GM13977 (cell line): ENCODE data around the gene ANKHD1.

Experiments
- DNase-seq: peaks from one replicate; pipeline ENCODE4 v3.0.0; 2012; ENCODE audit warnings: low spot score
- CTCF ChIP-seq: IDR thresholded peaks from 2 replicates; pipeline ENCODE4 v1.5.1; 2012; ENCODE audit warnings: mild to moderate bottlenecking, control low read depth; ENCODE audit not compliant: insufficient read depth; ENCODE audit errors: extremely low read depth, missing control alignments
- in situ Hi-C: fragments of 300-500 bp; cut with MboI; formaldehyde crosslinking; loops from one replicate; pipeline ENCODE4 v1.12.0; 2022; ENCODE audit warnings: low sequenced_read_pairs, low pct_unique_long_range_greater_than_20kb, mixed read lengths, inconsistent platforms; ENCODE audit not compliant: unreplicated experiment

ANKHD1 gene

DNA sequence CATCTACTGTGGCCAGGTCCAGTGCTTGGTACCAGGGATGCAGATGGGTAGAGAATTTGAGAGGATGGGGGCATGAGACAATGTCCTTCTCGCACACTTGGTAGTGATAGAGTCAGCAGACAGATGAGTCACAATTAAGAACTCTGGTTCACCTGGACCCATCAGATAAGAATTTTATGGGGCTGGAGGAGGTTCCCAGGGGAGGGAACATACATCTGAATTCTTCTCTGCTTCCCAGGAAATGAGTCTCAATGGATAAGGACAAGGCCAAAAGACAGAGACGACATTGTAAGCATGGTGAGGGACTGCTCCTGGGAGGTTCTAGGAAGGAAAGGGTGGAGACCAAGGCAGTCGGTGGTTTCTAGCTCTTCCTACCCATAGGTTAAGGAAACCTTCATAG, 36.4 kb upstream of the ANKHD1 start:
- TF ChIP-seq CTCF, result no peak
- in situ Hi-C loops, result loop anchor here (10.0 kb wide), 1 partner anchor 360 kb away; no protein-coding TSS in a partner anchor
- DNase-seq, result no peak

- in situ Hi-C loops, result loop anchor here (10.0 kb wide), 1 partner anchor 359 kb away; no protein-coding TSS in a partner anchor
- no peak for DNase-seq
- TF ChIP-seq CTCF, result no peak
Measured at GRCh38 chr5:140365941-140366340, 35.7 kb upstream of the ANKHD1 start.

DNA sequence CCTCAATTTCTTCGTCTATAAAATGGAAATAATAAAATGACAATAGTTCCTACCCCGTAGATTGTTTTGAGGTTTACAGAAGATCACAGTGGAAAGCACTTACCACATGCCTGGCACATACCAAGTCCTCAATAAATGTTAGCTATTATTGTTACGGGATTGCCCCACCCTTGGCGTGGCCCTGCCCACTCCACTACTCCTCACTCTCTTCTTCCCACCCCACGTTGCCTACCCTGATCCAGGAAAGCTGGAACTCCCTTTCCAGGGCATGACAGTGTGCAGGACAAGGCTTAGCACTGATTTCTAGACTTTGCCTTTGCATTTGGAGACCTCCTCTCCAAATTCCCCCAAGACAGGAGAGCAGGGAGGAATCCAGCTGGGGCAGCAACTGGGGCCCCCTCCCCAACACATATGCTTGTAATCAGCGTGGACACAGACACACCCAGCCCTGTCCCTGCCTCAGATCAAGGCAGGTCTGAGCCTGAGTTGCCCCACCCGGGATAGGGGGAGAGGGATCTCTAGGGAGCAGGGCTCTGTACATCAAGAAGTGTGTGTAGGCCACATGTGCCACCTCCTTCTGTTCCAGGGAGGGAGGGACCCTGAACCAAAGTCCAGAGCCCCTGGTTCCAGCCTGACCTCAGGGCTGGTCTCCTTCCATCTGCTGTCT, 34.9 kb upstream of the ANKHD1 start:
- no peak for DNase-seq
- no peak for TF ChIP-seq CTCF
- in situ Hi-C loops, result loop anchor here (10.0 kb wide), 1 partner anchor 358 kb away; no protein-coding TSS in a partner anchor

DNA sequence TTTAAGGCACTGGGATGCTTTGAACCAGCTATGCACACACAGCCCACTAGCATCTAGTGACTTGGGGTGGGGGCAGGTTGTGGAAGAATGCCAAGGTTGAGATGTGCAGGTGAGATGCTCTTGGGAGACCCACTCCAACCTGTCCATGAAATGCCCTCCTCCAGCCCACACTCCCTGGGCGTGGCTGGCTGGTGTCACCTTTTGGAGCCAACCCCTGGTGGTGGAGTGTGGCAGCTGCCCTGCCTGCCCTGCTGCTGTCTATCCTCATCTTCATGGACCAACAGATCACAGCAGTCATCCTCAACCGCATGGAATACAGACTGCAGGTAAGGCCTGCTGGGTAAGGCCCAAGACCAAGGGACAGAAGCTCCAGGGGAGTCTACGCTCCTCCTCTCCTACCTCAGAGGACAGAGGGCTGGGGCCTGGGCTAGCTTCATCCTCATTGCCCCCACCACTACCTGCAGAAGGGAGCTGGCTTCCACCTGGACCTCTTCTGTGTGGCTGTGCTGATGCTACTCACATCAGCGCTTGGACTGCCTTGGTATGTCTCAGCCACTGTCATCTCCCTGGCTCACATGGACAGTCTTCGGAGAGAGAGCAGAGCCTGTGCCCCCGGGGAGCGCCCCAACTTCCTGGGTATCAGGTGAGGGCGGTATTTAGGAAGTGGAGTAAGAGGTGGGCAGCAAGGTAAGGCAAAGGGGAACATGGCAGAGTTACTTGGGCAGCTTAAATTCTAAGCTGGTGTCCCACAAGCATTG, 34.2 kb upstream of the ANKHD1 start:
- in situ Hi-C loops, result loop anchor here (10.0 kb wide), 1 partner anchor 357 kb away; no protein-coding TSS in a partner anchor
- TF ChIP-seq CTCF, result no peak
- DNase-seq, result no peak

GRCh38 chr5:140371356-140372151, 30.1 kb upstream of the ANKHD1 start:
- in situ Hi-C loops, result loop anchor here (10.0 kb wide), 1 partner anchor 263 kb away; the partner anchor contains the start of genes CD14 and TMCO6
- no peak for TF ChIP-seq CTCF
- DNase-seq, result no peak

DNA sequence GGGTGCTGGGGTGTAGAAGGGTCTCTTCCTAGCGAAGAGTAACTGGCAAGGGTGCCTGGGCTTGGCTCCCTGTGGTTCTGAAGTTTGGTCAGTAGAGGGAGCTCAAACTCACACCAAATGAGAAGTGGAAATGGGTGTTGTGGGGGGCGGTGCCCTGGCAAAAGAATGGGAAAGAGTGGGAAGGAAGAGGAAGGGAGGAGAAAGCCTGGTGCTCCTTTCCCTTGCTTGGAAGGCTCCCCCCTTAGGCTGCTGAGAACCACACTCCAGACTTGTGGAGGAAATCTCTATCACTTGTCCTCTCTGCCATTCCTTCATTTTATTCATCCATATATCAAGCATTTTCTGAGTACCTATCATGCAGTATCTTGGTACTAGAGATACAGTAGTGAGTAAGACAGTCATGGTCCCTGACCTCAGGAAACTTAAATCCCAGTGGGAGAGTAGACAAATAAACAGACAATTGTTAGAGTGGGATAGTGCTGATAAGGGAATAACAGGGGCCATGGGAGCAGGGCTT, 28.6 kb upstream of the ANKHD1 start:
- in situ Hi-C loops, result loop anchor here (10.0 kb wide), 1 partner anchor 262 kb away; the partner anchor contains the start of genes CD14 and TMCO6
- TF ChIP-seq CTCF, result peak; percentile 88
- peak; percentile 56 for DNase-seq
